HL-60 (cell line): Measurements from ENCODE around the gene HASPIN.

Experiments
- CTCF ChIP-seq: IDR thresholded peaks from one replicate; pipeline ENCODE4 v1.5.1; 2011; ENCODE audit warnings: low read length, control low read depth, inconsistent platforms; ENCODE audit not compliant: insufficient read depth
- GABPA ChIP-seq: IDR thresholded peaks from 2 replicates; pipeline ENCODE4 v1.6.1; 2012; ENCODE audit warnings: low read depth
- POLR2AphosphoS5 ChIP-seq: IDR thresholded peaks from 2 replicates; pipeline ENCODE4 v1.6.1; 2012; ENCODE audit warnings: low read depth
- SPI1 ChIP-seq: IDR thresholded peaks from 2 replicates; pipeline ENCODE4 v1.6.1; 2012; ENCODE audit warnings: low read depth, mild to moderate bottlenecking, borderline replicate concordance
- TF ChIP-seq, protein P1 (sequence below): IDR thresholded peaks from 2 replicates; pipeline ENCODE4 v1.6.1; 2012; ENCODE audit warnings: low read depth; ENCODE audit not compliant: insufficient replicate concordance

GRCh38 chr17:3690094-3690715 lies 33.5 kb upstream of the HASPIN start:
- no peak for TF ChIP-seq CTCF
- TF ChIP-seq, protein P1, sequence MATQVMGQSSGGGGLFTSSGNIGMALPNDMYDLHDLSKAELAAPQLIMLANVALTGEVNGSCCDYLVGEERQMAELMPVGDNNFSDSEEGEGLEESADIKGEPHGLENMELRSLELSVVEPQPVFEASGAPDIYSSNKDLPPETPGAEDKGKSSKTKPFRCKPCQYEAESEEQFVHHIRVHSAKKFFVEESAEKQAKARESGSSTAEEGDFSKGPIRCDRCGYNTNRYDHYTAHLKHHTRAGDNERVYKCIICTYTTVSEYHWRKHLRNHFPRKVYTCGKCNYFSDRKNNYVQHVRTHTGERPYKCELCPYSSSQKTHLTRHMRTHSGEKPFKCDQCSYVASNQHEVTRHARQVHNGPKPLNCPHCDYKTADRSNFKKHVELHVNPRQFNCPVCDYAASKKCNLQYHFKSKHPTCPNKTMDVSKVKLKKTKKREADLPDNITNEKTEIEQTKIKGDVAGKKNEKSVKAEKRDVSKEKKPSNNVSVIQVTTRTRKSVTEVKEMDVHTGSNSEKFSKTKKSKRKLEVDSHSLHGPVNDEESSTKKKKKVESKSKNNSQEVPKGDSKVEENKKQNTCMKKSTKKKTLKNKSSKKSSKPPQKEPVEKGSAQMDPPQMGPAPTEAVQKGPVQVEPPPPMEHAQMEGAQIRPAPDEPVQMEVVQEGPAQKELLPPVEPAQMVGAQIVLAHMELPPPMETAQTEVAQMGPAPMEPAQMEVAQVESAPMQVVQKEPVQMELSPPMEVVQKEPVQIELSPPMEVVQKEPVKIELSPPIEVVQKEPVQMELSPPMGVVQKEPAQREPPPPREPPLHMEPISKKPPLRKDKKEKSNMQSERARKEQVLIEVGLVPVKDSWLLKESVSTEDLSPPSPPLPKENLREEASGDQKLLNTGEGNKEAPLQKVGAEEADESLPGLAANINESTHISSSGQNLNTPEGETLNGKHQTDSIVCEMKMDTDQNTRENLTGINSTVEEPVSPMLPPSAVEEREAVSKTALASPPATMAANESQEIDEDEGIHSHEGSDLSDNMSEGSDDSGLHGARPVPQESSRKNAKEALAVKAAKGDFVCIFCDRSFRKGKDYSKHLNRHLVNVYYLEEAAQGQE, result no peak
- TF ChIP-seq POLR2AphosphoS5, result no peak
- TF ChIP-seq GABPA, result no peak
- TF ChIP-seq SPI1, result no peak
